ENCODE results near the gene RTBDN.
"Not testable (repeated sequence)": the region's sequence is repeated elsewhere in the genome, so short reads cannot be mapped to it uniquely, and the experiment has no call there.

RTBDN gene

GRCh38 chr19:12858041-12858928, 23.9 kb upstream of the RTBDN start:
- no peak for DNase-seq (ENCODE audit: low read depth in 2 of 3, low spot score in 1 of 3)

DNA sequence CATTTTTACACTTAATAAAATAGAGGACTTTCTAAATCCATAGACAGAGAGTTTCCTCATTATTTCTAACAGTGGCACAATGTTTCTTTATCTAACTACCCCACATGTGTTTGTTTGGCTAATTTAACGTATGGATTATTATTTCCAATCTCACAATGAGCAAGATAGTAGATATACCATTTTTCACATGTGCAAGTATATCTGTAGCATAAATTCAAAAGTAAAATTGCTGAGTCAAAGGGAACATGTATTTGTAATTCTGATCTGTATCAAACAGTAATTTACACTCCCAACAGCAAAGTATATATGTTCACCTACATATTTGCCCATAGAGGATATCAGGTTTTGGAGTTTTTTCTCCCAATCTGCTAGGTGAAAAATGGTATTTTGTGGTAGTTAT, 22.3 kb upstream of the RTBDN start:
- DNase-seq (ENCODE audit: low read depth in 2 of 3, low spot score in 1 of 3) = no peak

- DNase-seq (ENCODE audit: low read depth in 2 of 3, low spot score in 1 of 3) = peak; percentile 78 to 93 (median 84)
Observed at GRCh38 chr19:12847159-12848139, 13.1 kb upstream of the RTBDN start.

DNA sequence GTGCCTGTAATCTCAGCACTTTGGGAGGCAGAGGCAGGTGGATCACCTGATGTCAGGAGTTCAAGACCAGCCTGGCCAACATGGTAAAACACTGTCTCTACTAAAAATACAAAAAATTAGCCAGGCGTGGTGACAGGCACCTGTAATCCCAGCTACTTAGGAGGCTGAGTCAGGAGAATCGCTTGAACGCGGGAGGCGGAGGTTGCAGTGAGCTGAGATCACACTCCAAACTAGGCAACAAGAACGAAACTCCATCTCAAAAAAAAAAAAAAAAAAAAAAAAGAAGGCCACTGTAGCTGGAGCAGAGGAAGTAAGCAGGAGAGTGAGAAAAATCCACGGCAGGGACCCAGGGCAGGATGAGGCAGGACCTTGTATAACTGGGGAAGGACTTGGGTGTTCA, 12.2 kb upstream of the RTBDN start:
- not testable (repeated sequence) for DNase-seq (ENCODE audit: low read depth in 2 of 3, low spot score in 1 of 3)

DNA sequence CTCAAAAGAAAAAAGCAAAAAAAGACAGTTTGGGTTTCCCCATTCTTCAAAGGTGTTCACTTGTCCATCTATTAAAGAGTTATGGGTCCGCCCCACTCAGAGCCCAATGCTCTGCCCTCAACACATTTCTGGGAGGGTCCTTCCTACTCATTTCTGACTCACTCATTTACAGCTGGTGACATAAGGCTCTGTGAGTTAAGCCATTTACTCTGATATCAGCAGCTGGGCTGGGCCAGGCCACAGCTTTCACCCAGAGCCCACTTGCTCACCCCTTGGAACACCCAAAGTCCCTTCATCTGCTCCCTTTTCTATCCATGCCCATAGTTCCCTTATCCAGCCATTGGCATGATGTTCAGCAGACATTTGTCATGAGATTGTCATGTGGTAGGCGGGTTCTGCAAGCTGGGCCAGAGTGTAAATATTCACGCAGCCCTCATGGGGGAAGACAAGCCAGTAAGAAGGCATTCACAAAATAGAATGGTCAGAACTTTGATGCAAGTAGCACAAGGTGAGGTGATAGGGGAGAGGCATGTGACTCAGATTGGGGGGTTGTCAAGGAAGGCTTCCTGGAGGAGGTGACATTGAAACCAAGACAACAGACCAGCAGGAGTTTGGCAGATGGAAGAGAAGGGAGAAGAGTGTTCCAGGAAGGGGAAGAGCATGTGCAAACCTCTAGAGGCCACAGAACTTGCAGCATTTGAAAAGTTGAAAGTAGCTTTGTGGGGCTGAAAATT, 9.8 kb upstream of the RTBDN start:
- no peak for DNase-seq (ENCODE audit: low read depth in 2 of 3, low spot score in 1 of 3)

- no peak for DNase-seq (ENCODE audit: low read depth in 2 of 3, low spot score in 1 of 3)
Observed at GRCh38 chr19:12843328-12843727, 8.9 kb upstream of the RTBDN start.

DNA sequence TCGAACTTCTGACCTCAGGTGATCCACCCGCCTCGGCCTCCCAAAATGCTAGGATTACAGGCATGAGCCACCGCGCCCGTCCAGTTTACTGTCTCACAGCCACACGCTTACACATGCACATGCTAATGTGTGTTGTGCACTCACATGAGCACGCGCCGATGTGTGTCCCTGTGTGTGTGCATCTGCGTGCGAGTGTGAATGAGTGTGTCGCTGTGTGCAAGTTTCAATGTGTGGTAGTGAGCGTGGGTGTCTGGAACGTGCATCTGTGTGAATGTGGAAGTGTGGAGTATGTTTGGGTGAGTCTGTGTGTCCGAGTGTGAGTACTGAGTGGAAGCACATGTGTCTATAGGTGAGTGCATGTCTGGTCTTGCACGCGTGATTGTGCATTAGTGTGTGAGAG, 8.1 kb upstream of the RTBDN start:
- DNase-seq (ENCODE audit: low read depth in 2 of 3, low spot score in 1 of 3) = no peak

- DNase-seq (ENCODE audit: low read depth in 2 of 3, low spot score in 1 of 3) = no peak
Observed at GRCh38 chr19:12841094-12841493, 6.7 kb upstream of the RTBDN start.

DNA sequence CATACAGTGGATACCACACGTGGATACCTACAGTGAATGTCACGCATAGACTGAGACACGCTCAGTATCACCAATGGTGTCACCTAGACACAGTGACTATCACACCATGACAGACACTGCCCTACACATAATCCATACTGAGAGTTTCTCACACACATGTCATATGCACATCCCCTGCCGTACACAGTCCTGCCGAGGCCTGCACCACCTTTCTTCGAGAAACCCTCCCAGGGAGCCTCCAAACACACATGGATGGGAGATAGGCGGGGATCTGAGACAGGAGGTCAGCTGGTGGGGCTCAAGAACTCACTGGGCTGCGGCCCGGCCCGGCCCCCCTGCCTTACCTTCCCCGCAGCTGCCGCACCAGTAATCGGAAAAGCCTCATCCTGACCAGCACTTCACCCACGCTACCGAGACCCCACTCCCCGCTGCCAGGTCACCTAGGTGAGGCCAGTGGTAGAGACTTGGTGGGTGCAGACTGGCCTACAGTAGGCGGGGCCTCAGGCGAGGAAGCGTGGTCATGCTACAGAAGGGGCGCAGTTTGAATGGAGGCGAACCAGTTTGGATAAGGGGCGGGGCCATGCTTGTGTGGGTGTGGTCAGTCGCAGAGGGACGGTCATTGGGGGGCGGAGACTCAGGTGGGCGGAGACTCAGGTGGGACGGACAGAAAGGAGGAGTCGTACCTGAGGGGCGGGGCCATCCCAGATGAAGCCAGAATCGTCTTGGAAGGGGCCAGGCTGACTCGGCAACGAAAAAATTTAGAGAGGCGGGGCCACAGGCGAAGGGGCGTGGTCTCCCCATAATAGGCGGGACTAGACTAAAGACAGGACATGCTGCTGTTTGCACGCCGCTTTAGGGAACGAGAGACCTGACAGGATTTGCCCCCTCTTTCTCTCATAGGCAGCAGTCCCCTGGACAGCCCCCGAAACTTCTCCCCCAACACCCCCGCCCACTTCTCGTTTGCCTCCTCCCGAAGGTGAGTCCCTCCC, 6.0 kb upstream of the RTBDN start:
- peak; percentile 59 to 69 (median 66) for DNase-seq (ENCODE audit: low read depth in 2 of 3, low spot score in 1 of 3)

- no peak for DNase-seq (ENCODE audit: low read depth in 2 of 3, low spot score in 1 of 3)
Observed at GRCh38 chr19:12838886-12839756, 4.7 kb upstream of the RTBDN start.

GRCh38 chr19:12838182-12838885, 4.0 kb upstream of the RTBDN start, which contains the start of gene MAST1:
TSS of gene MAST1 (plus strand) at chr19:12838515. CDS start at chr19:12838573, 58 bp downstream.
- DNase-seq (ENCODE audit: low read depth in 2 of 3, low spot score in 1 of 3) = peak in 1 of 3 donors; percentile 55

GRCh38 chr19:12837225-12837624, 2.8 kb upstream of the RTBDN start:
- no peak for DNase-seq (ENCODE audit: low read depth in 2 of 3, low spot score in 1 of 3)

- DNase-seq (ENCODE audit: low read depth in 2 of 3, low spot score in 1 of 3) = no peak
Observed at GRCh38 chr19:12836529-12836863, 2.1 kb upstream of the RTBDN start.

- DNase-seq (ENCODE audit: low read depth in 2 of 3, low spot score in 1 of 3) = no peak
Observed at GRCh38 chr19:12834976-12835757, 788 bp upstream of the RTBDN start.

DNA sequence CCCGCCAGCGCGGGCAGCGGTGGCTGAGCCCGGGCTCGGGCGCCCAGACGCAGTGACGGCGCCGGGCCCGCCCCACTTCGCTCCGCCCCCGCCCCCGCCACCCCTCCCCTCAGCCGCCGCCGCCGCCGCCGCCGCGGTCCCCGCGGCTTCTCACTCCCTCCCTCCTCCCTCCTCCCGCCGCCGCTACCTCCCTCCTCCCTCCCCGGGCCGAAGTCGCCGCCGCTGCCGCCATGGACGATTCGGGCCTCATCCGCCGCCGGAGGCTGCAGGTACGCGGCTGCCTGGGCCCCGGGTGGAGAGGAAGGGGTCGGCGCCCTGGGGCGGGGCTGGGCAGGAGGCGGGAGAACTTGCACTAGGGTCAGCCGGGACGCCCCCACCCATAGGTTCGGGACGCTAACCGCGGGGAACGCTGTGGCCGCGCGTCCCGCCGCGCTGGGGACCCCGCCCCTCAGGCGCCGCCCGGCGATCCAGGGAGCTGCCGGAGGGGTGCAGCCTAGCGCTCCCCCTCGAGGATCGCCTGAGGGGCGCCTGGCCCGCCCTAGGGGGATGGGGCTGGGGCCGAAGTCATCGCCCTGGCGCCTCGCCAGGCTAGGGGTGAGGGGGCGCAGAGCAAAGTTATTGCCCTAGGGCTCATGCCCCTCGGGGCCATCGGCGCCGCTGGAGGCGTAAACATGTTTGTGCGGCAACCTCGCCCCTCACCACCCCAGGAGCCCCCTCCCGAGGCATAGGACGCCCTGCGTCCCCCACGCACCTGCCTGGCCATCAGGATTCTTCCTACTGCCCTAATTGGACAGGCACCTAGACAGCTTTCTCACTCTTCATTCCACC, 427 bp downstream of the RTBDN start:
- peak in 1 of 3 donors; percentile 34 for DNase-seq (ENCODE audit: low read depth in 2 of 3, low spot score in 1 of 3)

DNA sequence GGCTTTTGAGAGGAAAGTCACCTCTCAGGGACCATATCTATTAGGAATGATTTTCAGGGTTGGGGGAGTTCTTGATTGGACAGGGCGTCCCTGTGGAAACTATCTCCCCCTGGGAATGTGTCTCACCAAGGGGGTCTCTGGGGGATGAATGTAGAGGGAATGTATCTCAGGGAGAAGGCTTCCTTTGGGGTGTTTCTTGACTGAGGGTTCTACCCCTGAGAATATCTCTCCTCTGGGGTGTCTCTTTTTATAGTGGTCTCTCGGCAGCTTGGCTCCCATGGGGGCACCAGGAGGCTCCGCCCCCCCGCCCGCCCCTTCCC, 1.0 kb downstream of the RTBDN start:
- DNase-seq (ENCODE audit: low read depth in 2 of 3, low spot score in 1 of 3) = no peak

DNA sequence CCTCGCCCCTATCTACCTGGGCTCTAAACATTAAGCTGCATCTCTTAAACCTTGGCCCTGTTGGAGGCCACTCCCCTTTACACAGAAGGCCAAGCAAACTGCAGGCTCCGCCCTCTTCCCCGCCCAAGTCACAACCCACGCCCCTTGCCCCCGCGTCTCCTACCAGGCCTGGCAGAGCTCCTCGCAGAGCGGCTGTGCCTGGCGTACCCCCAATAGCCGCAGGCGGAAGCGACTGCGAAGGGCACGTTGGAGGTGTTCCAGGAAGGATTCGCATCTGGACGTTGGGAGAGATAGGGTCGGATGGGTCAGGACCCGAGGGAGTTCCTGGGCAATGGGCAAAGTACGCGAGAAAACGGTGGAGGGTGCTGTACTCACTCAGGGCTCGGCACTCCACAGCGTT, 5.9 kb downstream of the RTBDN start:
- DNase-seq (ENCODE audit: low read depth in 2 of 3, low spot score in 1 of 3) = no peak

Measured in stimulated activated CD4-positive, alpha-beta T cell treated with anti-CD3 and anti-CD28 coated beads, Interleukin-12 subunit alpha, Interleukin-12 subunit beta, amount 100 ng/mL, for 48 hours (primary cell).